HuH-7 (cell line): Measurements from ENCODE around the gene CATSPERD.
A peak's percentile ranks its signal among the peaks of the same experiment; 100 is the strongest.

Experiments
- DNase-seq: peaks from one replicate; pipeline ENCODE4 v3.0.0; 2011; ENCODE audit warnings: low spot score

Gene CATSPERD

GRCh38 chr19:5787409-5788182 is 67.2 kb downstream of the CATSPERD start:
- DNase-seq = no peak

GRCh38 chr19:5788422-5788821 is 68.0 kb downstream of the CATSPERD start:
- no peak for DNase-seq

- no peak for DNase-seq
Measured at GRCh38 chr19:5789351-5789761, 68.9 kb downstream of the CATSPERD start.

- DNase-seq = no peak
Measured at GRCh38 chr19:5789886-5790558, 69.6 kb downstream of the CATSPERD start.

- DNase-seq = peak; percentile 98
Measured at GRCh38 chr19:5790559-5791520, 70.4 kb downstream of the CATSPERD start, which contains the start of gene DUS3L. DUS3L (minus strand) TSS chr19:5791163; CDS start chr19:5791141, 22 bp downstream.

- DNase-seq = no peak
Measured at GRCh38 chr19:5792224-5792623, 71.8 kb downstream of the CATSPERD start.

- DNase-seq = no peak
Measured at GRCh38 chr19:5793188-5793587, 72.8 kb downstream of the CATSPERD start.

- DNase-seq = no peak
Measured at GRCh38 chr19:5795382-5795919, 75.0 kb downstream of the CATSPERD start.

- DNase-seq = no peak
Measured at GRCh38 chr19:5798244-5798643, 77.8 kb downstream of the CATSPERD start.

- DNase-seq = no peak
Measured at GRCh38 chr19:5799247-5800241, 79.1 kb downstream of the CATSPERD start.

- peak; percentile 28 for DNase-seq
Measured at GRCh38 chr19:5800361-5801270, 80.2 kb downstream of the CATSPERD start.

- DNase-seq = no peak
Measured at GRCh38 chr19:5801796-5802619, 81.6 kb downstream of the CATSPERD start.

- peak; percentile 28 for DNase-seq
Measured at GRCh38 chr19:5803441-5803751, 83.0 kb downstream of the CATSPERD start.

GRCh38 chr19:5803752-5804515 is 83.5 kb downstream of the CATSPERD start:
- peak; percentile 95 for DNase-seq

- DNase-seq = peak; percentile 77
Measured at GRCh38 chr19:5804516-5805461, 84.4 kb downstream of the CATSPERD start, which contains the start of gene NRTN. NRTN (plus strand) TSS chr19:5805067; CDS start chr19:5824166, 19,099 bp downstream.

- DNase-seq = peak; percentile 87
Measured at GRCh38 chr19:5805462-5806132, 85.2 kb downstream of the CATSPERD start.
